ENCODE measurements around the gene TTC28. TPM values are rescaled to one million over a fixed set of nuclear protein-coding genes. Genes with fewer than 3 reads are reported as not detected.

The TTC28 gene
- total RNA-seq, 1 experiment from 2014 or later: 0.12 TPM

- ChIA-PET RAD21 (ENCODE audit: low non-redundant PET in 1 of 2, low total read pairs in 2 of 2, uncharacterized antibody in 2 of 2, unreplicated experiment in 2 of 2) (no interaction called here), CTCF (interaction anchor here (2.4 kb wide), 1 partner anchor 8 kb away, joined by 6 read pairs; no protein-coding TSS in a partner anchor), POLR2A (no interaction called here)
- no peak overlapping the region for H3K9ac ChIP-seq (ENCODE audit: low read length)
- H3K27me3 ChIP-seq (ENCODE audit: insufficient read depth, low read length): peaks cover 4% of the 10 kb centered on the region; the same call in 1 of the 2 replicates
- no peaks in the 10 kb centered on the region for H3K4me1 ChIP-seq (ENCODE audit: control insufficient read depth in 1 of 2, insufficient read depth in 2 of 2, low read length in 2 of 2)
- DNase-seq (ENCODE audit: low read depth, low spot score) (no peak), ATAC-seq (no peak)
- no peaks in the 10 kb centered on the region for H3K36me3 ChIP-seq (ENCODE audit: control insufficient read depth in 1 of 2, insufficient read depth in 2 of 2, low read length in 2 of 2)
- H4K20me1 ChIP-seq (ENCODE audit: insufficient read depth): no peaks in the 10 kb centered on the region
- no peak overlapping the region for H3K4me3 ChIP-seq (replicated peaks in 1 of 2; ENCODE audit: low read depth in 1 of 2, low read length in 2 of 2)
- TF ChIP-seq FOSL1 (IDR thresholded peaks at IDR 0.05; ENCODE audit: low read depth) (no peak), CBX3 (IDR thresholded peaks at IDR 0.05; ENCODE audit: low read depth) (no peak), CEBPB (IDR thresholded peaks at IDR 0.05; ENCODE audit: low read depth) (no peak), EZH2 (IDR thresholded peaks at IDR 0.05) (no peak), YY1 (IDR thresholded peaks at IDR 0.05; ENCODE audit: extremely low read depth, insufficient replicate concordance, low read depth, low read length) (no peak), JUND (IDR thresholded peaks at IDR 0.05) (no peak), MAX (IDR thresholded peaks at IDR 0.05) (no peak), CTCF (IDR thresholded peaks at IDR 0.05 in 2 of 3, conservative IDR thresholded peaks at IDR 0.05 in 1 of 3; ENCODE audit: borderline replicate concordance in 1 of 3, insufficient read depth in 1 of 3, low read depth in 2 of 3, low read length in 2 of 3) (no peak), REST (IDR thresholded peaks at IDR 0.05; ENCODE audit: low read depth) (no peak)
- no peak overlapping the region for H3K27ac ChIP-seq (ENCODE audit: low read depth, low read length)
- H3K79me2 ChIP-seq (ENCODE audit: insufficient read depth, low read length): no peaks in the 10 kb centered on the region
- intact Hi-C loops (cut with micrococcal nuclease): no loop called here
- no peaks in the 10 kb centered on the region for H3K9me2 ChIP-seq (ENCODE audit: insufficient read depth)
- BruUV-seq (replicated peaks): no TSS peak
- H3K4me2 ChIP-seq (ENCODE audit: low read length): no peak overlapping the region
- H3K9me3 ChIP-seq (ENCODE audit: control insufficient read depth in 1 of 2, insufficient read depth in 1 of 2, low read depth in 1 of 2, low read length in 2 of 2): no peaks in the 10 kb centered on the region
- H2AFZ ChIP-seq (ENCODE audit: low read depth, low read length, poor library complexity, severe bottlenecking): no peak overlapping the region
These were observed 651.9 kb downstream of the TTC28 start for GRCh38 chr22:28027453-28028448.
